ENCODE data around the gene CHML.

DNA sequence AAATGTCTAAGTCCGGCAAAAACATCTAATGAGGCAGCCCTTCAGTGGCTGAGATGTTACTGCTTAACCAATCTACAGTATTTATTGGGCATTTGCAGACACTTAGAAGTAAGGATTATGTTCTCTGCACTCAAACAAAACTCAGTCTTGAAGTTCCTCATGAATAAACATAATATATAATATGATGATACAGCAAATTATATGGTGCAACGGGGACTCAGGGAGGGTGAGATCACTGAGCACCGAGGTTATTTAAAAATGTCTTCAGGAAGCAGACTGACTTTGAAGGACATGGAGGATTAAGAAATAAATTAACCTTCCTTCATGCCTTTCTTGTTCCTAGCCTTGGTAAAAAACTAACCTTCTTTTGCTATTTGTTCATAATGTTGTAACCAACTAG, 39.8 kb upstream of the CHML start:
- TF ChIP-seq, protein P1, sequence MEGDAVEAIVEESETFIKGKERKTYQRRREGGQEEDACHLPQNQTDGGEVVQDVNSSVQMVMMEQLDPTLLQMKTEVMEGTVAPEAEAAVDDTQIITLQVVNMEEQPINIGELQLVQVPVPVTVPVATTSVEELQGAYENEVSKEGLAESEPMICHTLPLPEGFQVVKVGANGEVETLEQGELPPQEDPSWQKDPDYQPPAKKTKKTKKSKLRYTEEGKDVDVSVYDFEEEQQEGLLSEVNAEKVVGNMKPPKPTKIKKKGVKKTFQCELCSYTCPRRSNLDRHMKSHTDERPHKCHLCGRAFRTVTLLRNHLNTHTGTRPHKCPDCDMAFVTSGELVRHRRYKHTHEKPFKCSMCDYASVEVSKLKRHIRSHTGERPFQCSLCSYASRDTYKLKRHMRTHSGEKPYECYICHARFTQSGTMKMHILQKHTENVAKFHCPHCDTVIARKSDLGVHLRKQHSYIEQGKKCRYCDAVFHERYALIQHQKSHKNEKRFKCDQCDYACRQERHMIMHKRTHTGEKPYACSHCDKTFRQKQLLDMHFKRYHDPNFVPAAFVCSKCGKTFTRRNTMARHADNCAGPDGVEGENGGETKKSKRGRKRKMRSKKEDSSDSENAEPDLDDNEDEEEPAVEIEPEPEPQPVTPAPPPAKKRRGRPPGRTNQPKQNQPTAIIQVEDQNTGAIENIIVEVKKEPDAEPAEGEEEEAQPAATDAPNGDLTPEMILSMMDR (conservative IDR thresholded peaks at IDR 0.05; ENCODE audit: low read length): no peak
- no peak for TF ChIP-seq EZH2phosphoT487 (IDR thresholded peaks at IDR 0.05; ENCODE audit: borderline replicate concordance)
